Type B pancreatic cell (in vitro differentiated cells): ENCODE results near the gene TSHR. TPM values are rescaled to one million over a fixed set of nuclear protein-coding genes. Genes with fewer than 3 reads are reported as not detected.
A peak's percentile ranks its signal among the peaks of the same experiment; 100 is the strongest.

Source experiments
- DNase-seq: peaks from one replicate; pipeline ENCODE4 v3.0.0; 2021; ENCODE audit warnings: mixed read lengths; ENCODE audit not compliant: unreplicated experiment; ENCODE audit errors: extremely low spot score
- H3K27ac Mint-ChIP-seq: 2 replicates; pipeline ENCODE4 v1.8.0; 2021; ENCODE audit warnings: mild to moderate bottlenecking, mixed read lengths
- H3K27me3 Mint-ChIP-seq: 2 replicates; pipeline ENCODE4 v1.8.0; 2021; ENCODE audit warnings: mixed read lengths
- H3K36me3 Mint-ChIP-seq: 2 replicates; pipeline ENCODE4 v1.8.0; 2021; ENCODE audit warnings: mixed read lengths
- H3K4me1 Mint-ChIP-seq: one replicate; pipeline ENCODE4 v1.8.0; 2021; ENCODE audit warnings: mixed read lengths; ENCODE audit not compliant: unreplicated experiment
- H3K4me3 Mint-ChIP-seq: 2 replicates; pipeline ENCODE4 v1.8.0; 2021; ENCODE audit warnings: mild to moderate bottlenecking, mixed read lengths
- H3K9me3 Mint-ChIP-seq: 2 replicates; pipeline ENCODE4 v1.8.0; 2021; ENCODE audit warnings: mixed read lengths
- total RNA-seq: library from RNA; stranded (reverse); gene quantifications from 2 replicates; pipeline ENCODE4 v1.2.1, GENCODE V29; 2021; ENCODE audit warnings: low replicate concordance
- TF ChIP-seq, protein P1 (sequence below): fragments of 200-600 bp; sonication (generic); conservative IDR thresholded peaks from 2 replicates; pipeline ENCODE4 v1.5.0; 2021; ENCODE audit warnings: antibody characterized with exemption, mild to moderate bottlenecking

TSHR gene
- total RNA-seq, 1 donor from 2014 or later = 0.65 TPM

- H3K9me3 Mint-ChIP-seq = no peaks in the 10 kb centered on the region
- TF ChIP-seq, protein P1, sequence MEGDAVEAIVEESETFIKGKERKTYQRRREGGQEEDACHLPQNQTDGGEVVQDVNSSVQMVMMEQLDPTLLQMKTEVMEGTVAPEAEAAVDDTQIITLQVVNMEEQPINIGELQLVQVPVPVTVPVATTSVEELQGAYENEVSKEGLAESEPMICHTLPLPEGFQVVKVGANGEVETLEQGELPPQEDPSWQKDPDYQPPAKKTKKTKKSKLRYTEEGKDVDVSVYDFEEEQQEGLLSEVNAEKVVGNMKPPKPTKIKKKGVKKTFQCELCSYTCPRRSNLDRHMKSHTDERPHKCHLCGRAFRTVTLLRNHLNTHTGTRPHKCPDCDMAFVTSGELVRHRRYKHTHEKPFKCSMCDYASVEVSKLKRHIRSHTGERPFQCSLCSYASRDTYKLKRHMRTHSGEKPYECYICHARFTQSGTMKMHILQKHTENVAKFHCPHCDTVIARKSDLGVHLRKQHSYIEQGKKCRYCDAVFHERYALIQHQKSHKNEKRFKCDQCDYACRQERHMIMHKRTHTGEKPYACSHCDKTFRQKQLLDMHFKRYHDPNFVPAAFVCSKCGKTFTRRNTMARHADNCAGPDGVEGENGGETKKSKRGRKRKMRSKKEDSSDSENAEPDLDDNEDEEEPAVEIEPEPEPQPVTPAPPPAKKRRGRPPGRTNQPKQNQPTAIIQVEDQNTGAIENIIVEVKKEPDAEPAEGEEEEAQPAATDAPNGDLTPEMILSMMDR = no peak
- no peaks in the 10 kb centered on the region for H3K27me3 Mint-ChIP-seq
- H3K36me3 Mint-ChIP-seq = peaks cover 44% of the 10 kb centered on the region
- no peaks in the 10 kb centered on the region for H3K4me1 Mint-ChIP-seq
- no peak for DNase-seq
- H3K27ac Mint-ChIP-seq = peak overlapping the region; percentile 22
- H3K4me3 Mint-ChIP-seq = no peak overlapping the region
These were observed 238.7 kb downstream of the TSHR start for GRCh38 chr14:81193924-81194633.

Other genes with a start within 250 kb of the TSHR start
- 7.4 and 17.7 TPM in 2 replicates for gene CEP128, start 13.9 kb upstream of the TSHR start, total RNA-seq